Measurements from ENCODE around the gene SSPN. TPM values are rescaled to one million over a fixed set of nuclear protein-coding genes. Genes with fewer than 3 reads are reported as not detected.

The SSPN gene
- polyA plus RNA-seq, 4 donors, result 0.67 to 4.7 (median 1.7) TPM

DNA sequence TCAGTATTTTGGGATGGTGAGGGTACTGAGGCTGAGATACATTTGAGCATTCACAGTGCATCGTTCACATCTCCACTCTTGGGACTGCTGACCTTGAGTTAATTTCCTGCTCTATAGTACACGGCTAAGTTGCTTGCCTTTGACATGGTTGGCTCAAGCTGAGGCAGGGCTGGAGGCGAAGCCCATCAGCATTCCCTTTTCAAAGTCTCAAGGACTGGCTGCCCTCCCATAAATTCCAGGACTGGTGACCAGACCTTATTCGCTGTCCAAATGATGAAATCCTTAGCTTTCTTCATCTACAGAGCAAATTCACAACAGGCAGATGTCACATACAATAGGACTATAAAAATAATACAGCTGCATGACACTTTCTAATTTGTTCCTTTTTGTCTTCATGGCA, 85.9 kb downstream of the SSPN start:
- no peak for FAIRE-seq
- 79 to 97% (median 89%) methylated on average over 4 of the region's 4 CpGs for WGBS, 3 donors

DNA sequence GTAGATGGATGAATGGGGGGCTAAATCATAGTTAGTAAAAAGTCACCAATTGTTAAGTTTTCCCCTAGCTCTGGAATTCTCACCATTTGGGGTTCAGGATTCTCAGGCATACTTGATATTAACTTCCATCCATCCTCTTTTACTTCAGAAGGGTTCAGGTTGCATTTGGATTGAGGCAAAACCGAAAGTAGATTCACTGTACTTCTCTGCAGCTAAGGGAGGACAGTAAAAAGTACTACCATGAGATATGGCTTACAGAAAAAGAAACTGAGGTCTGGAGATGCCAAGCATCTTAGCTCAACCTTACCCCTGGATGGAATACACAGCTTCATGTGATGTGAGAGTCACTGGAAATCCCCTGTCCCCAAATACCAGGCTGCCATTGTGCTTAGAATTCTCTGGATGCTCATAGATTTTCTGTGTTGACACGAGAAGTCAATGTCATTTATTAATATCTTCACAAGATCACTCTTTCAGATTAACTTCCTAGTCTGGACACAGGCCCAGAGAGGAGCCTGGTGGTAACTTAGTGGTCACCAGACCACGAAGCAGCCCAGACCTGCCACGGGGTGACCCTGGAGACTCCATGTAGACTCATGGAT, 87.1 kb downstream of the SSPN start:
- DNase-seq, result no peak
- Histone ChIP-seq H3K27me3 (ENCODE audit: control insufficient read depth in 3 of 3, insufficient read depth in 3 of 3, low read length in 3 of 3) (no peaks in the 10 kb centered on the region), H3K9me3 (ENCODE audit: control insufficient read depth in 2 of 2, insufficient read depth in 1 of 2, low read depth in 1 of 2, low read length in 1 of 2) (peaks cover 0 to 4% of the 10 kb centered on the region in 2 donors), H3K36me3 (ENCODE audit: control insufficient read depth in 3 of 3, insufficient read depth in 2 of 3, low read depth in 1 of 3, low read length in 3 of 3) (no peaks in the 10 kb centered on the region), H3K4me3 (ENCODE audit: low read depth in 1 of 3, low read length in 3 of 3) (no peak overlapping the region), H3K4me1 (ENCODE audit: control insufficient read depth in 3 of 3, insufficient read depth in 2 of 3, low read depth in 1 of 3, low read length in 2 of 3) (no peaks in the 10 kb centered on the region), H3K27ac (ENCODE audit: low read depth in 1 of 3, low read length in 2 of 3) (no peak overlapping the region)
- WGBS, 3 donors, result 75 to 85% (median 77%) methylated on average over 4 of the region's 4 CpGs
- no peak for FAIRE-seq

More for the DNA sequence above, 85.9 kb downstream of the SSPN start:
- peaks cover 0 to 4% of the 10 kb centered on the region in 2 donors for H3K9me3 ChIP-seq (ENCODE audit: control insufficient read depth in 2 of 2, insufficient read depth in 1 of 2, low read depth in 1 of 2, low read length in 1 of 2)
- DNase-seq, result no peak
- no peak overlapping the region for H3K27ac ChIP-seq (ENCODE audit: low read depth in 1 of 3, low read length in 2 of 3)
- H3K4me1 ChIP-seq (ENCODE audit: control insufficient read depth in 3 of 3, insufficient read depth in 2 of 3, low read depth in 1 of 3, low read length in 2 of 3), result no peaks in the 10 kb centered on the region
- H3K4me3 ChIP-seq (ENCODE audit: low read depth in 1 of 3, low read length in 3 of 3), result no peak overlapping the region
- H3K36me3 ChIP-seq (ENCODE audit: control insufficient read depth in 3 of 3, insufficient read depth in 2 of 3, low read depth in 1 of 3, low read length in 3 of 3), result no peaks in the 10 kb centered on the region
- H3K27me3 ChIP-seq (ENCODE audit: control insufficient read depth in 3 of 3, insufficient read depth in 3 of 3, low read length in 3 of 3), result no peaks in the 10 kb centered on the region

DNA sequence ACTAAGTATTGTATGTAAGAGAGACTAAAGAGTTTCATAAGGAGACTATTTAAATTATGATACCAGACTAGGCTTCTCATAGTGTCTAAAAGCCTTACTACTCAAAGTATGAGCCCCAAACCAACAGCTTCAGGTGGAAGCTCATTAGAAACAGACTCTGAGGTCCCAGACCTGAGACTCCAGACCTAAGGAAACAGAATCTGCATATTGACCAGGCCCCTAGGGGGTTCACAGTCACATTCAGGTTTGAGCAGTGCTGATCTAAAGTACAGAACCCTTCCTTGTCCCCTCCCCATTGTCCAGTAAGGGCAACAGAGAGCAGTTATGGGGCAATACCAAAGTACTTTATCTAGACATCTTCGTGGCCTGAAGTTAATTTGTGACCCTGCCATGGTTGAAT, 87.7 kb downstream of the SSPN start:
- Histone ChIP-seq H3K36me3 (ENCODE audit: control insufficient read depth in 3 of 3, insufficient read depth in 2 of 3, low read depth in 1 of 3, low read length in 3 of 3) (no peaks in the 10 kb centered on the region), H3K4me1 (ENCODE audit: control insufficient read depth in 3 of 3, insufficient read depth in 2 of 3, low read depth in 1 of 3, low read length in 2 of 3) (no peaks in the 10 kb centered on the region), H3K4me3 (ENCODE audit: low read depth in 1 of 3, low read length in 3 of 3) (no peak overlapping the region), H3K27me3 (ENCODE audit: control insufficient read depth in 3 of 3, insufficient read depth in 3 of 3, low read length in 3 of 3) (no peaks in the 10 kb centered on the region), H3K9me3 (ENCODE audit: control insufficient read depth in 2 of 2, insufficient read depth in 1 of 2, low read depth in 1 of 2, low read length in 1 of 2) (peaks cover 0 to 4% of the 10 kb centered on the region in 2 donors), H3K27ac (ENCODE audit: low read depth in 1 of 3, low read length in 2 of 3) (no peak overlapping the region)
- DNase-seq (no peak), FAIRE-seq (no peak)
- 6 to 44% (median 11%) methylated on average over 1 of the region's 1 CpG for WGBS, 3 donors

DNA sequence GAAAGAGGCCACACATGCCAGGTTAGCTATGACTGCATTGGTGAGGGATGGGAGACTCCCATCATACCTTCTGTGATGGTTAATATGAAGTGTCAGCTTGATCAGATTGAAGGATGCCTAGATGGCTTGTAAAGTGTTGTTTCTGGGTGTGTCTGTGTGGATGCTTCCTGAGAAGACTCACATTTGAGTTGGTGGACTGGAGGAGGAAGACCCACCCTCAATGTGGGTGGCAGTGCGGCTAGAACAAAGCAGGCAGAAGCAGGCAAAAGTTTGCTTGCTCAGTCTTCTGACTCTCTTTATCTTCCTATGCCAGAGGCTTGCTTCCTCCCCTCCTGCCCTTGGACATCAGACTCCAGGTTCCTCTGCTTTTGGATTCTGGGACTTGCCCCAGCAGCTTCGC, 88.2 kb downstream of the SSPN start:
- no peak for FAIRE-seq
- H3K4me3 ChIP-seq (ENCODE audit: low read depth in 1 of 3, low read length in 3 of 3), result no peak overlapping the region
- no peaks in the 10 kb centered on the region for H3K36me3 ChIP-seq (ENCODE audit: control insufficient read depth in 3 of 3, insufficient read depth in 2 of 3, low read depth in 1 of 3, low read length in 3 of 3)
- peaks cover 0 to 4% of the 10 kb centered on the region in 2 donors for H3K9me3 ChIP-seq (ENCODE audit: control insufficient read depth in 2 of 2, insufficient read depth in 1 of 2, low read depth in 1 of 2, low read length in 1 of 2)
- 77 to 88% (median 84%) methylated on average over 2 of the region's 2 CpGs for WGBS, 3 donors
- no peaks in the 10 kb centered on the region for H3K4me1 ChIP-seq (ENCODE audit: control insufficient read depth in 3 of 3, insufficient read depth in 2 of 3, low read depth in 1 of 3, low read length in 2 of 3)
- H3K27ac ChIP-seq (ENCODE audit: low read depth in 1 of 3, low read length in 2 of 3), result no peak overlapping the region
- H3K27me3 ChIP-seq (ENCODE audit: control insufficient read depth in 3 of 3, insufficient read depth in 3 of 3, low read length in 3 of 3), result no peaks in the 10 kb centered on the region
- DNase-seq, result no peak

DNA sequence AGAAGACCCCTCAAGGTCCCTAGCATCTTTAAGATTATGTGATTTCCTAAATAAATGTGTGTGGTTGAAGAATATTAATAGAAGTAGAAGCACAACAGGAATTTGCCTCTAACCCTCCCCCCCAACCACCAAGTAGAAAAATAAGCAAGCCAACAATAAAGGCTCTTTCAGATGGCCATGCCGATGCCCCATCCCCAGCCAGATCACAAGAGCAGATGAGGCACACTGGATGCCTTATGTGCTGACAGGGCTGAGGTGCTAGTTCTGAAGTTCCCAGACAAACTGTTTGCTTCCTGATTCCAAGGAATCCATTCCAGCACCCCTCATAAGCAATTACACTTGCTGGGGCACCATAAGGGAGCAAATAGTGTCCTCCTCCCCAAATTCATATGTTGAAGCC, 90.0 kb downstream of the SSPN start:
- 98 to 100% (median 100%) methylated on average over 1 of the region's 1 CpG for WGBS, 3 donors
- no peak for DNase-seq
- no peak for FAIRE-seq

DNA sequence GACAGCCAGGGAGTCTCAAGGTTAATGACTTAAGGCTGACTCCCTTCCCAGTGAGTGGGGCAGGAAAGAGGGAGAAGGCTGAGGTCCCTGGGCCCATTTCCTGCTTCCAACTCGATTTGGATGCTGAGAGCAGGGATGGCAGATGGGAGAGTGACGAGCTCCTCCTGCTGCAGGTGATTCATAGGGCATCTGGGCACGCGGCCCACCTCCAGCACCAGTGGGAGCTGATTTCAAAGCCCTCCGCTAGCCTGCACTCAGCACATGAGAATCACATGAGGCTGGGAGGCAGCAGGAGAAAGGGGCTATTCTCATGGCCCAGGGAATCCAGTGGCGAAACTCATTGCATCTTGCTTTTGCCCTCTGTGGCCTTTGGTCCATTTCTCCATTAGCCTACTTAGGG, 90.8 kb downstream of the SSPN start:
- no peak overlapping the region for H3K27ac ChIP-seq (ENCODE audit: low read depth in 1 of 3, low read length in 2 of 3)
- no peaks in the 10 kb centered on the region for H3K36me3 ChIP-seq (ENCODE audit: control insufficient read depth in 3 of 3, insufficient read depth in 2 of 3, low read depth in 1 of 3, low read length in 3 of 3)
- H3K9me3 ChIP-seq (ENCODE audit: control insufficient read depth in 2 of 2, insufficient read depth in 1 of 2, low read depth in 1 of 2, low read length in 1 of 2), result peaks cover 0 to 4% of the 10 kb centered on the region in 2 donors
- FAIRE-seq, result no peak
- H3K27me3 ChIP-seq (ENCODE audit: control insufficient read depth in 3 of 3, insufficient read depth in 3 of 3, low read length in 3 of 3), result no peaks in the 10 kb centered on the region
- H3K4me3 ChIP-seq (ENCODE audit: low read depth in 1 of 3, low read length in 3 of 3), result no peak overlapping the region
- H3K4me1 ChIP-seq (ENCODE audit: control insufficient read depth in 3 of 3, insufficient read depth in 2 of 3, low read depth in 1 of 3, low read length in 2 of 3), result peaks cover 0 to 5% (median 0%) of the 10 kb centered on the region in 3 donors
- no peak for DNase-seq
- 89 to 96% (median 91%) methylated on average over 6 of the region's 6 CpGs for WGBS, 3 donors

More for the DNA sequence above, 90.0 kb downstream of the SSPN start:
- Histone ChIP-seq H3K9me3 (ENCODE audit: control insufficient read depth in 2 of 2, insufficient read depth in 1 of 2, low read depth in 1 of 2, low read length in 1 of 2) (peaks cover 0 to 4% of the 10 kb centered on the region in 2 donors), H3K27ac (ENCODE audit: low read depth in 1 of 3, low read length in 2 of 3) (no peak overlapping the region), H3K4me3 (ENCODE audit: low read depth in 1 of 3, low read length in 3 of 3) (no peak overlapping the region), H3K4me1 (ENCODE audit: control insufficient read depth in 3 of 3, insufficient read depth in 2 of 3, low read depth in 1 of 3, low read length in 2 of 3) (no peaks in the 10 kb centered on the region), H3K36me3 (ENCODE audit: control insufficient read depth in 3 of 3, insufficient read depth in 2 of 3, low read depth in 1 of 3, low read length in 3 of 3) (no peaks in the 10 kb centered on the region), H3K27me3 (ENCODE audit: control insufficient read depth in 3 of 3, insufficient read depth in 3 of 3, low read length in 3 of 3) (no peaks in the 10 kb centered on the region)

DNA sequence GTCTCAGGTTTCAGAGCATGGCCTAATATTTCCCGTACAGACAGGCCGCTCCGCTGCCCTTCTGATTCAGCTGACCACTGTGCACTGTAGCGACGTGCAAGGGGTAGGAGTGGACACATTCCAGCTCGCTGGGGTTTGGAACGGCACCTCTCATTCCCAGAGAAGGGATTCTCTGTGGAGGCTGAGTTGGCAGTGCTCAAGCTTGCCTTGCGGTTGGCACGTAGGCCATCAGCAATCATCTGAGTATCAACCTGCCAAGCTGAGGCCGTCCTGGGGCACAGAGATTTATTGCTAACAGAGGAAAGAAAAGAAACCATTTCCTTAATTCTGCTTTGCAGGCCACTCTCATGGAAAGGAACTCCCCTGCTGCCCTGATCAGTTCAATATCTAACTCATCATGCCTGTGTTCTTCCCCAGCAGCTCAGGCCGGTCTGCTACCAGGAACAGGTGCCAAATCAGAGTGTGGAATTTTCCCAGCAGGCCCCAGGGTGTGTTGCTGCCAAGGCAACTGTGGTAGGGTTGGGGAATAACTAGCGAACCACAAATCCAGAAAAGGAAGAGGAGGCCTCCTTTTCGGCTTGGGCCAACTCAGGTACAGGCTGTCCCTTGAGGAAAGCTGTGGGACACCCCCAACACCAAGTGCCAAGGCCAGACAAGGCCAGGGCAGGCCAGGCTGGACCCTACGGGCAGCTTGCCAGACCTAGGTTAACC, 92.5 kb downstream of the SSPN start:
- no peak for FAIRE-seq
- no peaks in the 10 kb centered on the region for H3K36me3 ChIP-seq (ENCODE audit: control insufficient read depth in 3 of 3, insufficient read depth in 2 of 3, low read depth in 1 of 3, low read length in 3 of 3)
- no peak for DNase-seq
- H3K27ac ChIP-seq (ENCODE audit: low read depth in 1 of 3, low read length in 2 of 3), result no peak overlapping the region
- H3K27me3 ChIP-seq (ENCODE audit: control insufficient read depth in 3 of 3, insufficient read depth in 3 of 3, low read length in 3 of 3), result no peaks in the 10 kb centered on the region
- no peak overlapping the region for H3K4me3 ChIP-seq (ENCODE audit: low read depth in 1 of 3, low read length in 3 of 3)
- WGBS, 3 donors, result 61 to 79% (median 74%) methylated on average over 14 of the region's 14 CpGs
- H3K4me1 ChIP-seq (ENCODE audit: control insufficient read depth in 3 of 3, insufficient read depth in 2 of 3, low read depth in 1 of 3, low read length in 2 of 3), result peaks cover 0 to 5% (median 0%) of the 10 kb centered on the region in 3 donors
- H3K9me3 ChIP-seq (ENCODE audit: control insufficient read depth in 2 of 2, insufficient read depth in 1 of 2, low read depth in 1 of 2, low read length in 1 of 2), result peaks cover 0 to 4% of the 10 kb centered on the region in 2 donors

DNA sequence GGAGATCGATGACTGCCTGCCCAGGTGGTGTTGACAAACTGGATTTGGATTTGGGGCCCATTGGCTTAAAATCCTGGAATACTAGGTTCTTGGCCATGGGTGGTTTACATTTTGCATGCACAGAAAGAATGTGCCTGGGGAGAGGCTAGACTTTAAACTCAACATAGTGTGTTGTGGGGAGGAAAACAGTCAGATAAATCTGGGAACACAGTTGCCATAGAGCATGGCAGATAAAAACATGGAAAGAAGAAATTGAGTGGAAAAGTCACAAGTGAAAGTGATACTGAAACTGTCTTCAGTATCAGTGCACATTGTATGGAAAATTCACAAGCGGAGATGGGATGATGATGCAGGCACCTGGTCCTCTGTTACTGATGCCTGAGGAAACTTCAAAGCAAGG, 95.2 kb downstream of the SSPN start:
- Histone ChIP-seq H3K4me1 (ENCODE audit: control insufficient read depth in 3 of 3, insufficient read depth in 2 of 3, low read depth in 1 of 3, low read length in 2 of 3) (peaks cover 0 to 5% (median 0%) of the 10 kb centered on the region in 3 donors), H3K36me3 (ENCODE audit: control insufficient read depth in 3 of 3, insufficient read depth in 2 of 3, low read depth in 1 of 3, low read length in 3 of 3) (no peaks in the 10 kb centered on the region), H3K27me3 (ENCODE audit: control insufficient read depth in 3 of 3, insufficient read depth in 3 of 3, low read length in 3 of 3) (no peaks in the 10 kb centered on the region), H3K4me3 (ENCODE audit: low read depth in 1 of 3, low read length in 3 of 3) (no peak overlapping the region), H3K9me3 (ENCODE audit: control insufficient read depth in 2 of 2, insufficient read depth in 1 of 2, low read depth in 1 of 2, low read length in 1 of 2) (peaks cover 0 to 4% of the 10 kb centered on the region in 2 donors), H3K27ac (ENCODE audit: low read depth in 1 of 3, low read length in 2 of 3) (peak overlapping the region in 1 of 3 donors; percentile 57)
- DNase-seq (peak; percentile 67 to 84), FAIRE-seq (no peak)
- WGBS, 3 donors, result 42 to 59% (median 51%) methylated on average over 2 of the region's 2 CpGs
